PC-9 (cell line): ENCODE results near the gene LRRC37B.
"Not testable (repeated sequence)": the region's sequence is repeated elsewhere in the genome, so short reads cannot be mapped to it uniquely, and the experiment has no call there.

ENCODE experiments used
- CTCF ChIP-seq: fragments of 200-600 bp; sonication (generic); conservative IDR thresholded peaks from 2 replicates; pipeline ENCODE4 v1.6.1; 2017; ENCODE audit warnings: mixed run types, antibody characterized with exemption, mild to moderate bottlenecking, moderate library complexity
- EZH2 ChIP-seq: fragments of 200-600 bp; sonication (generic); IDR thresholded peaks from 2 replicates; pipeline ENCODE4 v1.8.0; 2017; ENCODE audit warnings: antibody characterized with exemption, low read depth

GRCh38 chr17:32060695-32061094 lies 53.5 kb downstream of the LRRC37B start:
- TF ChIP-seq CTCF, EZH2: not testable (repeated sequence)
